Measurements from ENCODE around the gene TOR1A.

The TOR1A gene

GRCh38 chr9:129826759-129827158 is 2.8 kb upstream of the TOR1A start:
- TF ChIP-seq CTCF (IDR thresholded peaks at IDR 0.05), result no peak

- no peak for TF ChIP-seq CTCF (IDR thresholded peaks at IDR 0.05)
Observed at GRCh38 chr9:129826344-129826743, 2.4 kb upstream of the TOR1A start.

GRCh38 chr9:129823542-129823934 is 398 bp downstream of the TOR1A start:
- no peak for TF ChIP-seq CTCF (IDR thresholded peaks at IDR 0.05)

- no peak for TF ChIP-seq CTCF (IDR thresholded peaks at IDR 0.05)
Observed at GRCh38 chr9:129822898-129823541, 916 bp downstream of the TOR1A start.

- TF ChIP-seq CTCF (IDR thresholded peaks at IDR 0.05), result no peak
Observed at GRCh38 chr9:129816501-129817435, 7.2 kb downstream of the TOR1A start.

GRCh38 chr9:129815278-129815677 is 8.7 kb downstream of the TOR1A start:
- no peak for TF ChIP-seq CTCF (IDR thresholded peaks at IDR 0.05)

GRCh38 chr9:129814432-129815223 is 9.3 kb downstream of the TOR1A start:
- no peak for TF ChIP-seq CTCF (IDR thresholded peaks at IDR 0.05)

Data from LNCAP (cell line).